ENCODE data around the gene CDC5L.
"Not testable (repeated sequence)": the region's sequence is repeated elsewhere in the genome, so short reads cannot be mapped to it uniquely, and the experiment has no call there.

CDC5L gene

GRCh38 chr6:44415873-44416502 is 28.5 kb downstream of the CDC5L start:
- DNase-seq (ENCODE audit: low read depth) = no peak

GRCh38 chr6:44422531-44422930 is 35.0 kb downstream of the CDC5L start:
- no peak for DNase-seq (ENCODE audit: low read depth)

GRCh38 chr6:44423306-44423705 is 35.8 kb downstream of the CDC5L start:
- no peak for DNase-seq (ENCODE audit: low read depth)

- DNase-seq (ENCODE audit: low read depth) = no peak
Measured at GRCh38 chr6:44425951-44426350, 38.4 kb downstream of the CDC5L start.

- no peak for DNase-seq (ENCODE audit: low read depth)
Measured at GRCh38 chr6:44428682-44429081, 41.2 kb downstream of the CDC5L start.

GRCh38 chr6:44430326-44430725 is 42.8 kb downstream of the CDC5L start:
- DNase-seq (ENCODE audit: low read depth) = no peak

GRCh38 chr6:44431118-44431725 is 43.7 kb downstream of the CDC5L start:
- no peak for DNase-seq (ENCODE audit: low read depth)

GRCh38 chr6:44432227-44432626 is 44.7 kb downstream of the CDC5L start:
- DNase-seq (ENCODE audit: low read depth) = no peak

- no peak for DNase-seq (ENCODE audit: low read depth)
Measured at GRCh38 chr6:44432726-44433125, 45.2 kb downstream of the CDC5L start.

- no peak for DNase-seq (ENCODE audit: low read depth)
Measured at GRCh38 chr6:44435500-44435899, 48.0 kb downstream of the CDC5L start.

GRCh38 chr6:44438827-44439226 is 51.3 kb downstream of the CDC5L start:
- DNase-seq (ENCODE audit: low read depth) = no peak

GRCh38 chr6:44439270-44440045 is 52.0 kb downstream of the CDC5L start:
- no peak for DNase-seq (ENCODE audit: low read depth)

- DNase-seq (ENCODE audit: low read depth) = no peak
Measured at GRCh38 chr6:44441091-44441855, 53.8 kb downstream of the CDC5L start.

- no peak for DNase-seq (ENCODE audit: low read depth)
Measured at GRCh38 chr6:44442236-44442635, 54.7 kb downstream of the CDC5L start.

- no peak for DNase-seq (ENCODE audit: low read depth)
Measured at GRCh38 chr6:44442833-44443444, 55.4 kb downstream of the CDC5L start.

GRCh38 chr6:44444853-44445252 is 57.3 kb downstream of the CDC5L start:
- no peak for DNase-seq (ENCODE audit: low read depth)

- DNase-seq (ENCODE audit: low read depth) = no peak
Measured at GRCh38 chr6:44446626-44447300, 59.3 kb downstream of the CDC5L start.

- not testable (repeated sequence) for DNase-seq (ENCODE audit: low read depth)
Measured at GRCh38 chr6:44449181-44449580, 61.7 kb downstream of the CDC5L start.

GRCh38 chr6:44451803-44452695 is 64.5 kb downstream of the CDC5L start:
- DNase-seq (ENCODE audit: low read depth) = no peak

- no peak for DNase-seq (ENCODE audit: low read depth)
Measured at GRCh38 chr6:44452725-44453124, 65.2 kb downstream of the CDC5L start.
